H7 (cell line): ENCODE results near the gene KIFBP. TPM values are rescaled to one million over a fixed set of nuclear protein-coding genes. Genes with fewer than 3 reads are reported as not detected.
"Not testable (repeated sequence)": the region's sequence is repeated elsewhere in the genome, so short reads cannot be mapped to it uniquely, and the experiment has no call there.

ENCODE experiments used
- DNase-seq: peaks from one replicate; pipeline ENCODE4 v3.0.0; 2012
- H3K27me3 ChIP-seq: 2 replicates; pipeline ENCODE4 v1.6.0; 2011; ENCODE audit warnings: mild to moderate bottlenecking, low read length; ENCODE audit not compliant: control insufficient read depth, insufficient read depth
- H3K36me3 ChIP-seq: replicated peaks from 2 replicates; pipeline ENCODE4 v1.5.1; 2011; ENCODE audit warnings: low read length; ENCODE audit not compliant: control insufficient read depth, insufficient read depth
- H3K4me3 ChIP-seq: 2 replicates; pipeline ENCODE4 v1.5.1; 2011; ENCODE audit warnings: low read depth, mild to moderate bottlenecking, control low read depth, low read length, moderate library complexity; ENCODE audit not compliant: insufficient read depth
- total RNA-seq: library from RNA; depleted of rRNA; stranded (reverse); fragments of >200 nt; shearing (Covaris generic); gene quantifications from 2 replicates; pipeline ENCODE4 v1.2.3, GENCODE V29; 2014; rRNA removed

The KIFBP gene
- 38.2 and 41.4 TPM in 2 replicates for total RNA-seq

- no peaks in the 10 kb centered on the region for H3K27me3 ChIP-seq
- peak within 1 kb of the TSS; percentile 99 for H3K4me3 ChIP-seq
- DNase-seq = peak; percentile 93
- H3K36me3 ChIP-seq = peaks cover 5% of the 10 kb centered on the region
Observed at GRCh38 chr10:68988530-68989316, at the start of gene KIFBP. KIFBP (plus strand) TSS chr10:68988803; CDS start chr10:68988833, 30 bp downstream.

- H3K36me3 ChIP-seq = peaks cover 7% of the 10 kb centered on the region
- no peak for DNase-seq
Observed at GRCh38 chr10:68938884-68939283, 49.7 kb upstream of the KIFBP start.

GRCh38 chr10:68940917-68941316 lies 47.7 kb upstream of the KIFBP start:
- not testable (repeated sequence) for H3K27me3 ChIP-seq, DNase-seq, H3K36me3 ChIP-seq, H3K4me3 ChIP-seq

More at GRCh38 chr10:68938884-68939283, 49.7 kb upstream of the KIFBP start:
- Histone ChIP-seq H3K4me3 (no peak overlapping the region), H3K27me3 (no peaks in the 10 kb centered on the region)

- Histone ChIP-seq H3K4me3 (no peak overlapping the region), H3K36me3 (peaks cover 4% of the 10 kb centered on the region), H3K27me3 (no peaks in the 10 kb centered on the region)
- DNase-seq = no peak
Observed at GRCh38 chr10:68950598-68950997, 38.0 kb upstream of the KIFBP start.

GRCh38 chr10:68954904-68955303 lies 33.7 kb upstream of the KIFBP start:
- no peak for DNase-seq
- no peak overlapping the region; the same call in 1 of the 2 replicates for H3K4me3 ChIP-seq
- H3K27me3 ChIP-seq = no peaks in the 10 kb centered on the region

GRCh38 chr10:68955355-68955831 lies 33.2 kb upstream of the KIFBP start:
- H3K36me3 ChIP-seq = peaks cover 7% of the 10 kb centered on the region
- no peaks in the 10 kb centered on the region for H3K27me3 ChIP-seq
- DNase-seq = peak; percentile 35
- H3K4me3 ChIP-seq = peak overlapping the region; percentile 100

More at GRCh38 chr10:68954904-68955303, 33.7 kb upstream of the KIFBP start:
- peaks cover 3% of the 10 kb centered on the region for H3K36me3 ChIP-seq

GRCh38 chr10:68955832-68956532 lies 32.6 kb upstream of the KIFBP start, which contains the start of gene DDX21:
DDX21 (plus strand) TSS chr10:68956170; CDS start chr10:68956226, 56 bp downstream.
- DNase-seq = peak; percentile 92
- Histone ChIP-seq H3K4me3 (peak within 1 kb of the TSS; percentile 100), H3K36me3 (peaks cover 9% of the 10 kb centered on the region), H3K27me3 (no peaks in the 10 kb centered on the region)

GRCh38 chr10:68957284-68957615 lies 31.4 kb upstream of the KIFBP start:
- Histone ChIP-seq H3K4me3 (peak overlapping the region; percentile 100), H3K27me3 (no peaks in the 10 kb centered on the region), H3K36me3 (peaks cover 15% of the 10 kb centered on the region)
- DNase-seq = no peak

- no peak for DNase-seq
- Histone ChIP-seq H3K4me3 (peak overlapping the region; percentile 100), H3K36me3 (peaks cover 19% of the 10 kb centered on the region), H3K27me3 (no peaks in the 10 kb centered on the region)
Observed at GRCh38 chr10:68957654-68958053, 30.9 kb upstream of the KIFBP start.

GRCh38 chr10:68959695-68960527 lies 28.7 kb upstream of the KIFBP start:
- peaks cover 33% of the 10 kb centered on the region for H3K36me3 ChIP-seq
- no peak for DNase-seq
- H3K4me3 ChIP-seq = no peak overlapping the region
- no peaks in the 10 kb centered on the region for H3K27me3 ChIP-seq

GRCh38 chr10:68963151-68963550 lies 25.5 kb upstream of the KIFBP start:
- no peak overlapping the region for H3K4me3 ChIP-seq
- H3K27me3 ChIP-seq = no peaks in the 10 kb centered on the region
- DNase-seq = no peak
- H3K36me3 ChIP-seq = peaks cover 54% of the 10 kb centered on the region

GRCh38 chr10:68973975-68974374 lies 14.6 kb upstream of the KIFBP start:
- DNase-seq = no peak

GRCh38 chr10:68975936-68976473 lies 12.6 kb upstream of the KIFBP start:
- not testable (repeated sequence) for H3K4me3 ChIP-seq, H3K27me3 ChIP-seq, DNase-seq
- peaks cover 47% of the 10 kb centered on the region for H3K36me3 ChIP-seq

More at GRCh38 chr10:68973975-68974374, 14.6 kb upstream of the KIFBP start:
- Histone ChIP-seq H3K36me3 (peaks cover 60% of the 10 kb centered on the region), H3K27me3 (no peaks in the 10 kb centered on the region), H3K4me3 (no peak overlapping the region)

- H3K4me3 ChIP-seq, H3K27me3 ChIP-seq, DNase-seq: not testable (repeated sequence)
- peaks cover 42% of the 10 kb centered on the region for H3K36me3 ChIP-seq
Observed at GRCh38 chr10:68979738-68980137, 8.9 kb upstream of the KIFBP start.
